Cardiac muscle cell (in vitro differentiated cells and primary cell): ENCODE measurements around the gene DLG5. TPM values are rescaled to one million over a fixed set of nuclear protein-coding genes. Genes with fewer than 3 reads are reported as not detected.

ENCODE experiments used
- DNase-seq, 2 donors: peaks; one replicate each; pipeline versions ENCODE4 v3.0.0 to v3.0.0-alpha.2; 2010 to 2017; ENCODE audit warnings: low read depth in 1 of 2, low spot score in 1 of 2
- H3K27ac ChIP-seq: fragments of 200-600 bp; sonication (generic); 2 replicates; pipeline ENCODE4 v1.5.1; 2016
- H3K27me3 ChIP-seq: fragments of 200-600 bp; sonication (generic); 2 replicates; pipeline ENCODE4 v1.6.0; 2016; ENCODE audit warnings: control low read depth
- H3K36me3 ChIP-seq: fragments of 200-600 bp; sonication (generic); 2 replicates; pipeline ENCODE4 v1.5.1; 2016; ENCODE audit warnings: control low read depth
- H3K4me1 ChIP-seq: fragments of 200-600 bp; sonication (generic); 2 replicates; pipeline ENCODE4 v1.8.1; 2017; ENCODE audit warnings: low read depth, mild to moderate bottlenecking, mixed run types
- H3K4me3 ChIP-seq: fragments of 200-600 bp; sonication (generic); 2 replicates; pipeline ENCODE4 v1.5.1; 2016; ENCODE audit warnings: mild to moderate bottlenecking
- H3K9me3 ChIP-seq: fragments of 200-600 bp; sonication (generic); 2 replicates; pipeline ENCODE4 v1.5.1; 2017; ENCODE audit warnings: low read depth, mild to moderate bottlenecking, control low read depth
- CTCF ChIP-seq: IDR thresholded peaks from 2 replicates; pipeline ENCODE4 v1.5.1; 2012; ENCODE audit warnings: low read depth, mild to moderate bottlenecking, low read length
- polyA plus RNA-seq: library from polyadenylated mRNA; unstranded; fragments of >200 nt; fragmentation: Nextera tagmentation; extraction: Ambion mirVana; gene quantifications from 2 replicates; pipeline ENCODE4 v1.2.1, GENCODE V29; 2016
- total RNA-seq: library from RNA; depleted of rRNA; stranded (reverse); fragments of >200 nt; gene quantifications from 2 replicates; pipeline ENCODE4 v1.2.3, GENCODE V29; 2016

DLG5 gene
- total and polyA plus RNA-seq, 2 experiments from 2014 or later: 20.3 to 64.4 TPM

- Histone ChIP-seq H3K27me3 (no peaks in the 10 kb centered on the region), H3K4me3 (no peak overlapping the region), H3K4me1 (peaks cover 3% of the 10 kb centered on the region), H3K9me3 (no peaks in the 10 kb centered on the region), H3K27ac (no peak overlapping the region), H3K36me3 (no peaks in the 10 kb centered on the region)
- DNase-seq: no peak
- no peak for TF ChIP-seq CTCF
Measured at GRCh38 chr10:77940225-77940624, 13.7 kb upstream of the DLG5 start.

- DNase-seq: peak in 1 of 2 donors; percentile 95
- H3K27ac ChIP-seq: no peak overlapping the region
- no peak for TF ChIP-seq CTCF
- H3K36me3 ChIP-seq: no peaks in the 10 kb centered on the region
- no peaks in the 10 kb centered on the region for H3K9me3 ChIP-seq
- no peaks in the 10 kb centered on the region for H3K27me3 ChIP-seq
- peaks cover 3% of the 10 kb centered on the region for H3K4me1 ChIP-seq
- H3K4me3 ChIP-seq: no peak overlapping the region
Measured at GRCh38 chr10:77939561-77940001, 13.0 kb upstream of the DLG5 start.

- Histone ChIP-seq H3K27me3 (no peaks in the 10 kb centered on the region), H3K36me3 (no peaks in the 10 kb centered on the region), H3K27ac (no peak overlapping the region), H3K9me3 (no peaks in the 10 kb centered on the region), H3K4me3 (no peak overlapping the region), H3K4me1 (no peaks in the 10 kb centered on the region)
- no peak for TF ChIP-seq CTCF
- DNase-seq: no peak
Measured at GRCh38 chr10:77936697-77937567, 10.4 kb upstream of the DLG5 start.

GRCh38 chr10:77932016-77932715, 5.6 kb upstream of the DLG5 start:
- no peaks in the 10 kb centered on the region for H3K9me3 ChIP-seq
- H3K4me3 ChIP-seq: no peak overlapping the region
- no peaks in the 10 kb centered on the region for H3K36me3 ChIP-seq
- H3K27me3 ChIP-seq: no peaks in the 10 kb centered on the region
- no peak for DNase-seq
- H3K27ac ChIP-seq: no peak overlapping the region
- TF ChIP-seq CTCF: no peak
- H3K4me1 ChIP-seq: no peaks in the 10 kb centered on the region

GRCh38 chr10:77927402-77928246, 1.1 kb upstream of the DLG5 start:
- Histone ChIP-seq H3K4me3 (peak overlapping the region; percentile 76), H3K27me3 (no peaks in the 10 kb centered on the region), H3K27ac (peak overlapping the region; percentile 89)

More at GRCh38 chr10:77927402-77928246, 1.1 kb upstream of the DLG5 start:
- Histone ChIP-seq H3K36me3 (no peaks in the 10 kb centered on the region), H3K4me1 (peaks cover 16% of the 10 kb centered on the region), H3K9me3 (no peaks in the 10 kb centered on the region)
- no peak for TF ChIP-seq CTCF
- DNase-seq: peak in 1 of 2 donors; percentile 34
